Hepatocyte (in vitro differentiated cells): Measurements from ENCODE around the gene ATP1A2. TPM values are rescaled to one million over a fixed set of nuclear protein-coding genes. Genes with fewer than 3 reads are reported as not detected.

Source experiments
- DNase-seq: peaks from one replicate; pipeline ENCODE4 v3.0.0-alpha.2; 2016; ENCODE audit warnings: low spot score
- H2AFZ ChIP-seq: fragments of 200-600 bp; sonication (generic); 2 replicates; pipeline ENCODE4 v1.6.0; 2016; ENCODE audit warnings: antibody characterized with exemption, mild to moderate bottlenecking
- H3K27ac ChIP-seq: fragments of 200-600 bp; sonication (generic); 2 replicates; pipeline ENCODE4 v1.5.1; 2016; ENCODE audit warnings: mild to moderate bottlenecking
- H3K27me3 ChIP-seq: fragments of 200-600 bp; sonication (generic); 2 replicates; pipeline ENCODE4 v1.6.1; 2016
- H3K36me3 ChIP-seq: fragments of 200-600 bp; sonication (generic); replicated peaks from 2 replicates; pipeline ENCODE4 v1.5.1; 2016; ENCODE audit warnings: low read depth; ENCODE audit not compliant: insufficient read depth
- H3K4me1 ChIP-seq: fragments of 200-600 bp; sonication (generic); 2 replicates; pipeline ENCODE4 v1.5.1; 2016; ENCODE audit warnings: mild to moderate bottlenecking, moderate library complexity; ENCODE audit not compliant: insufficient read depth
- H3K4me2 ChIP-seq: fragments of 200-600 bp; sonication (generic); 2 replicates; pipeline ENCODE4 v1.6.0; 2016
- H3K4me3 ChIP-seq: fragments of 200-600 bp; sonication (generic); 2 replicates; pipeline ENCODE4 v1.5.1; 2016; ENCODE audit warnings: mild to moderate bottlenecking
- H3K79me2 ChIP-seq: fragments of 200-600 bp; sonication (generic); 2 replicates; pipeline ENCODE4 v1.6.0; 2017; ENCODE audit warnings: mild to moderate bottlenecking
- H3K9me2 ChIP-seq: fragments of 200-600 bp; sonication (generic); replicated peaks from 2 replicates; pipeline ENCODE4 v1.6.0; 2017; ENCODE audit warnings: mild to moderate bottlenecking; ENCODE audit not compliant: insufficient read depth
- H3K9me3 ChIP-seq: fragments of 200-600 bp; sonication (generic); 2 replicates; pipeline ENCODE4 v1.5.1; 2016; ENCODE audit warnings: low read depth, mild to moderate bottlenecking
- H4K20me1 ChIP-seq: fragments of 200-600 bp; sonication (generic); 2 replicates; pipeline ENCODE4 v1.6.0; 2016; ENCODE audit warnings: mild to moderate bottlenecking; ENCODE audit not compliant: insufficient read depth, poor library complexity, severe bottlenecking
- CTCF ChIP-seq: fragments of 200-600 bp; sonication (generic); IDR thresholded peaks from 2 replicates; pipeline ENCODE4 v1.5.1; 2016; ENCODE audit warnings: antibody characterized with exemption, mild to moderate bottlenecking; ENCODE audit not compliant: poor library complexity
- EZH2 ChIP-seq: fragments of 200-600 bp; sonication (generic); IDR thresholded peaks from 2 replicates; pipeline ENCODE4 v1.6.1; 2016; ENCODE audit warnings: antibody characterized with exemption, mild to moderate bottlenecking, borderline replicate concordance
- EZH2phosphoT487 ChIP-seq: fragments of 200-600 bp; sonication (generic); IDR thresholded peaks from one replicate; pipeline ENCODE4 v1.6.1; 2018; ENCODE audit warnings: antibody characterized with exemption, mild to moderate bottlenecking, low read depth, moderate library complexity; ENCODE audit not compliant: unreplicated experiment, severe bottlenecking
- whole genome bisulfite sequencing: methylation state at CpG from one replicate; pipeline ENCODE4 v1.1.6; 2016; ENCODE audit warnings: low lambda C conversion rate; ENCODE audit errors: missing lambda C conversion rate; 5-methylcytosine and 5-hydroxymethylcytosine counted together
- polyA plus RNA-seq: library from polyadenylated mRNA; unstranded; fragments of >200 nt; fragmentation: Nextera tagmentation; extraction: Ambion mirVana; gene quantifications from 2 replicates; pipeline ENCODE4 v1.2.1, GENCODE V29; 2016
- total RNA-seq: library from RNA; depleted of rRNA; stranded (reverse); fragments of >200 nt; gene quantifications from 2 replicates; pipeline ENCODE4 v1.2.3, GENCODE V29; 2014

The ATP1A2 gene
- total RNA-seq (2.9 and 4.7 TPM in 2 replicates), polyA plus RNA-seq (0.80 and 1.5 TPM in 2 replicates)

GRCh38 chr1:160115545-160116282 lies at the start of gene ATP1A2:
ATP1A2 (plus strand) TSS chr1:160115759; CDS start chr1:160115862, 103 bp downstream.
- H3K4me2 ChIP-seq: no peak within 1 kb of the TSS
- H3K36me3 ChIP-seq: no peaks in the 10 kb centered on the region
- H3K79me2 ChIP-seq: no peaks in the 10 kb centered on the region
- no peaks in the 10 kb centered on the region for H3K27me3 ChIP-seq
- no peak within 1 kb of the TSS for H2AFZ ChIP-seq
- DNase-seq: no peak
- no peak within 1 kb of the TSS for H3K27ac ChIP-seq
- no peaks in the 10 kb centered on the region for H3K9me2 ChIP-seq
- H3K4me3 ChIP-seq: no peak within 1 kb of the TSS
- H3K9me3 ChIP-seq: no peaks in the 10 kb centered on the region
- peaks cover 38% of the 10 kb centered on the region for H3K4me1 ChIP-seq
- TF ChIP-seq CTCF: no peak
- no peak for TF ChIP-seq EZH2phosphoT487
- TF ChIP-seq EZH2: no peak
- 31% methylated on average over 13 of the region's 16 CpGs for WGBS
- no peaks in the 10 kb centered on the region for H4K20me1 ChIP-seq

GRCh38 chr1:160066829-160067745 lies 48.5 kb upstream of the ATP1A2 start:
- H3K4me3 ChIP-seq: no peak overlapping the region
- no peak overlapping the region for H2AFZ ChIP-seq
- H3K27me3 ChIP-seq: peaks cover 21% of the 10 kb centered on the region
- H3K36me3 ChIP-seq: no peaks in the 10 kb centered on the region
- no peaks in the 10 kb centered on the region for H3K9me3 ChIP-seq
- no peaks in the 10 kb centered on the region for H3K9me2 ChIP-seq
- H3K79me2 ChIP-seq: no peaks in the 10 kb centered on the region
- H3K27ac ChIP-seq: no peak overlapping the region
- H3K4me2 ChIP-seq: no peak overlapping the region
- 63% methylated on average over 6 of the region's 6 CpGs for WGBS
- TF ChIP-seq EZH2phosphoT487: no peak
- no peak for TF ChIP-seq CTCF
- TF ChIP-seq EZH2: no peak
- DNase-seq: no peak
- no peaks in the 10 kb centered on the region for H3K4me1 ChIP-seq
- H4K20me1 ChIP-seq: no peaks in the 10 kb centered on the region

- Histone ChIP-seq H3K27ac (no peak overlapping the region), H3K4me3 (no peak overlapping the region), H3K4me2 (no peak overlapping the region), H3K9me3 (no peaks in the 10 kb centered on the region), H3K27me3 (peaks cover 25% of the 10 kb centered on the region), H3K9me2 (no peaks in the 10 kb centered on the region), H3K79me2 (no peaks in the 10 kb centered on the region), H3K36me3 (no peaks in the 10 kb centered on the region), H4K20me1 (no peaks in the 10 kb centered on the region), H3K4me1 (no peaks in the 10 kb centered on the region), H2AFZ (no peak overlapping the region)
- 75% methylated on average over 5 of the region's 5 CpGs for WGBS
- TF ChIP-seq EZH2: no peak
- no peak for TF ChIP-seq EZH2phosphoT487
- no peak for TF ChIP-seq CTCF
- no peak for DNase-seq
Observed at GRCh38 chr1:160068225-160068624, 47.3 kb upstream of the ATP1A2 start.
